ENCODE results near the gene KCNH1.

Gene KCNH1

DNA sequence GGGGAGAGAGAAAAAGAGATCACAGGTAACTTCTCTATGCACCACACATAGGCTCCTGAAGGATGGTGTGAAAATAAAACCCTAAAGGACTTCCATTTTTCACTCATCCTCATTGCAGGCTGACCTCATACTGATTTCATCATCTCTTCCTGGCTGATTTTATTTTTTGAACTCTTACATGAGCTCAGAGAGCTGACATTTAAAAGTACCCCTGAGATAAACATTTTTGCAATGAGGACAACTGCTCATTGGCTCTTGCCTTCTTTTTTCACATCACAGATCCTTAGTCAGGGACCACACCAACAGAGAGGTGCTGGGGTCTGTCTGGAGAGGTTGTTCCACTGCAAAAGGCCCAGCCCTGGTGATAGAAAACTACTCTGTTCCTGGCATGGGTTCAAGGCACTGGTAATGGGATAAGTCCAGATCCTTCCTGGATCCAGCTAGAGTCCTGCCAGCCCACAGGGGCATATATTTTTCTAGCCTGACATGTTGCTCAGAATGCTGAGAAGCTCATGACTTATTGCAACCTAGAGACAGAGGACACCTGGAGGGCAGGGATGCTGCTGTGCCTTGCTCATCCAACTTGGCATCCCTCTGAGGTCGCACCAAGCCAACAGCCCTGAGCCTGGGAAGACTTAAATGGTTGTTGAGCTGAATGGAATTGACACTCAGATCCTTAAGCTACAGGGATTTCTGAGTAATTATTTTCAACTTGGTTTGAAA is 445.3 kb downstream of the KCNH1 start:
- in situ Hi-C loops (cut with HindIII; ENCODE audit: low pct_unique_long_range_greater_than_20kb, low sequenced_read_pairs): no loop called here
- TF ChIP-seq JUND (IDR thresholded peaks at IDR 0.05; ENCODE audit: low read depth): no peak
- no peak for DNase-seq (ENCODE audit: low read depth in 1 of 2, low spot score in 1 of 2)

DNA sequence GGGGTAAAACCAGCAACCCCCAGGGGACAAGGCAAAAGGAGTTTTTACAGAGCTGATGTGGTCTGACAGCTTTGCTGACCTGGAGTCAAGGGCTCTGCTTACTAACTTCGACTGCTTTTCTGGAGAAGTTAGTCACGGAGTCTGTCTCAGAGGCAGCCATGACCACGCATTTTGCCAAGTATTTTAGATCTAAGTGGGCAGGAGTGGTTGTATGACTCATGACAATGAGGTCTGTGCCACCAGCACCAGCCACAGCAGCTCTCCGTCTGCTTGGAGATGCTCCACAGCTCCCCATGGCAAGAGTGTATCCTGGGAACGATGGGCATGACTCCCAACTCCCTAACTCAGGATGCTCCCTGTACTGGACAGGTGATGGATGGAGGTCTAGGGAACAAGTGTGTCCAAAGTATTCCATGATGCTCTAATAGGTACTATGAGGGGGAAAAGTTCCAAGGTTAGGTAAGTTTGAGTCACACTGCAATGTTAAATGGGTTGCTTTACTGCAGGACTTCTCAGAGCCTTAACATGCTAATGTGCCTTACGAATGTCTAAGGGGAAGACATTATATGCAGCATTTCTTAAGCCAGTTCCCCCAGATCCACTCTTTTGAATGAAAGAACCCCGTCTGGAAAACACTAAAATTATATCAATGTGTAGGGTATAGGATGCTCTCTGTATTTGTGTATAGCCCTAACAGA is 446.2 kb downstream of the KCNH1 start:
- TF ChIP-seq JUND (IDR thresholded peaks at IDR 0.05; ENCODE audit: low read depth): no peak
- in situ Hi-C loops (cut with HindIII; ENCODE audit: low pct_unique_long_range_greater_than_20kb, low sequenced_read_pairs): no loop called here
- no peak for DNase-seq (ENCODE audit: low read depth in 1 of 2, low spot score in 1 of 2)

DNA sequence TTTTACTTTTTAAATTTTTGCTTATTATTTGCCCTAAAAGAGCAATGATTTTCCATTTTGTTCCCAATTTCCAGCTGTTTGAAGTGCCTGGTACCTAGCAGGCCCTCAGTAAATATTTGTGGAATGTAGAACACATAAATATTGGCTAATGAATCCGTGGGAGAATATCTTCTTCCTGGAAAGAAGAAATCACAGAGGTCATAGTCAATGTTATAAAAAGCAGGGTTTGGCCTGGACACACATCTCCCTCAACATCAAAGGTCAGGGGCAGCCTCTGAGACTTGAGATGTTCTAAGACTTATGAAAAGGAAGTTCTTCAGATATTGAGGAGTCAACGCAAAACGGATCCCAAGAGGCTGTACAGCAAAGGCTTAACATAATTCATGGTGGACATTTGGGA is 447.1 kb downstream of the KCNH1 start:
- no peak for TF ChIP-seq JUND (IDR thresholded peaks at IDR 0.05; ENCODE audit: low read depth)
- in situ Hi-C loops (cut with HindIII; ENCODE audit: low pct_unique_long_range_greater_than_20kb, low sequenced_read_pairs): no loop called here

DNA sequence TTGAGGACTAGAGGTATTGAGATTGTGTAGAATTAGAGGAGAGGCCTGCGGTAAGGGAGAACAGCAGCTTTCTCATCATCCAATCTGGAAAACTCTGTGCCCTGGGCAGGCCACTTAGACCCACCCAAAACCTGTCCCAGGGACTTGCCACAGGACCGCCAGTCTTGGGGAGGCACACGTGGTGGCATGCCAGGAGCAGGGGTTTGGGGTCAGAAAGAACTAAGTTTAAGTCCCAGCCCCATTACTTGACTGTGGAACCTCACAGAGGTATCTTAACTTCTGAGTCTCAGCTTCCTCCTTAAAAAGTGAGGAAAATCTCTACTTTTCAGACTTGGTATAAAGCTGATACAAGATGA is 448.7 kb downstream of the KCNH1 start:
- no peak for TF ChIP-seq JUND (IDR thresholded peaks at IDR 0.05; ENCODE audit: low read depth)
- DNase-seq (ENCODE audit: low read depth in 1 of 2, low spot score in 1 of 2): no peak
- in situ Hi-C loops (cut with HindIII; ENCODE audit: low pct_unique_long_range_greater_than_20kb, low sequenced_read_pairs): no loop called here

More for the DNA sequence above, 447.1 kb downstream of the KCNH1 start:
- DNase-seq (ENCODE audit: low read depth in 1 of 2, low spot score in 1 of 2): no peak

DNA sequence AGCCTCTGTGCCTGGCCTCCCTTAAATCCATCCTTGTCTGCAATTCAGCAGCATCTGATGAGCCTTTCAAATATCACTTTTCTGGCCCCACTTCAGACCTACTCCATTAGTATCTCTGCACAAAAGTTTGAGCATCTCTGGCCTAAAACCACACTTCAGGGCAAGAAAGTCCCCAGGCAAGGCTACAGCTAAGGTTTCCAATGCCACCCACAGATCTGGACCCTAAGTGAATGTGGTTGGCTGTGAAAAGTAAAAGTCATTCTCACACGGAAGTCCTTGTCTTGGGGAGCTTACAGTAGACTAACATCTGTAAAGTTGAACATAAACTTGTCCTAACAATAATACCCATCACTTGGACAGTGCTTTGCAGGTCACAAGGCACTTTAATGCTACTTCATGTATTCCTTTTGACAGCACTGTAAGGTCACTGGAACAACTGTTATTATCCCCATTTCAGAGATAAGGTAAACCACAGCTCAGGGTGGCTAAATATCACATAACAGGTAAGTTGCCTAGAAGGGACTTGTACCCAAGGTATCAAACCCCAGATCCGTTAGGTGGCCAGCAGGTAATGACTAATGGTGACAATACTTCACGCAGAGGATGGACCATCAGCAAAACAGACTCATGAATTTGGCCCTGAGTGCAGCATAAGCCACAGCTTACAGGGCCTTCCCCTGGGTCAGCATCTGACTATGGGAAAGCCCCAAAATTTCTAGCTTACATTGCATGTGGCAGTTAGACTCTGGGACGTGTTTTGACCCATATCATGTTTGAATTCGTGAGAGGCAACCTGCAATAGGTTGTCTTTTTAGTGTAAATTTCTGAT is 449.3 kb downstream of the KCNH1 start:
- in situ Hi-C loops (cut with HindIII; ENCODE audit: low pct_unique_long_range_greater_than_20kb, low sequenced_read_pairs): no loop called here
- DNase-seq (ENCODE audit: low read depth in 1 of 2, low spot score in 1 of 2): no peak
- no peak for TF ChIP-seq JUND (IDR thresholded peaks at IDR 0.05; ENCODE audit: low read depth)

DNA sequence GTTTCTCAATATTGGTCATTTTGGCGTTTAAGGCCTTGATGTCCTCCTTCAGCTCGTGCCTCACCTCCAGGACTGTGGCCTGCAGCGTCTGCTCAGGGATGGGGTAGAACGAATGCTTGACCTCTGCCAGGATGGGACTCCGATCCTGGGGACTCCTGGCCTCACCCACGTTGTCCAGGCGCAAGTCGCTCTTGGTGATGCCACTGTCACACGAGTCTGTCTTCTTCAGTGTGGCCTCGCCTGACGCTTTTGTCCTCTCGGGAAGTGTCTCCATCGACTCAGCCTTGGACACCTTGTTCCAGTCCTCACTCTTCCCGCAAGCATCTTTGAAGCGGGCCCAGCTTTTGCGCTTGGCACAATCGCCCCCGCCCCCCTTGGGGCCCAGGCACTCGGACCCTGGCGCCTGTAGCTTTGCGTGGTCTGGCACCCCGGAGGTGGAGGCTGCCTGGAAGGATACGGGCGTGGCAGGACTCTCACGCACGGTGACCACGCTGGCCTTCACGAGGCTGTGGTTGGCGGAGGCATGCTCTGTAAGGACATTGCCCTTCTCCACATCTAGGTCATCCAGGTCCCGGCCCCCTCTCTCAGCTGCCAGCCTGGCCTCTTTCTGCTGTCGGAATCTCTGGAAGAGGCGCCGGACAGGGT is 450.4 kb downstream of the KCNH1 start:
- no peak for TF ChIP-seq JUND (IDR thresholded peaks at IDR 0.05; ENCODE audit: low read depth)
- DNase-seq (ENCODE audit: low read depth in 1 of 2, low spot score in 1 of 2): no peak
- in situ Hi-C loops (cut with HindIII; ENCODE audit: low pct_unique_long_range_greater_than_20kb, low sequenced_read_pairs): no loop called here

DNA sequence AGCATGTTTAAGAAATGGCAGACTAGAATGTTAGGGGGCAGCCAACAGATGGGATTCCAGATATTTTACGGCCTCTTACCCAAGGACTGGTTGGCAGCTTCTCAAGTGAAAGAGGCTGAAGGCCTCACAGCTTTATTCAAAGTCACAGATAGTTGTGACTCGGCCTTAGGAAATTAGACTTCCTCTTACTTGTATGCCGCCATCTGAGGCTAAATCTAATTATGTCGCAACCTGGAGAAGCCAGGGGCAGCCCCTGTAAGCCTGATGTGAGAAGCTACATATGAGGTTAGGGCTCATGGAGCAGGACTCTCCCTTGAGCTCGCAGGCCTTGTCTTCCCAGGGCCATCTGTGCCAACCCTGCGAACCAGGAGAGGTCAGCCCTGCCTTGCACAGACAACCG is 452.8 kb downstream of the KCNH1 start:
- in situ Hi-C loops (cut with HindIII; ENCODE audit: low pct_unique_long_range_greater_than_20kb, low sequenced_read_pairs): no loop called here
- DNase-seq (ENCODE audit: low read depth in 1 of 2, low spot score in 1 of 2): no peak
- no peak for TF ChIP-seq JUND (IDR thresholded peaks at IDR 0.05; ENCODE audit: low read depth)

DNA sequence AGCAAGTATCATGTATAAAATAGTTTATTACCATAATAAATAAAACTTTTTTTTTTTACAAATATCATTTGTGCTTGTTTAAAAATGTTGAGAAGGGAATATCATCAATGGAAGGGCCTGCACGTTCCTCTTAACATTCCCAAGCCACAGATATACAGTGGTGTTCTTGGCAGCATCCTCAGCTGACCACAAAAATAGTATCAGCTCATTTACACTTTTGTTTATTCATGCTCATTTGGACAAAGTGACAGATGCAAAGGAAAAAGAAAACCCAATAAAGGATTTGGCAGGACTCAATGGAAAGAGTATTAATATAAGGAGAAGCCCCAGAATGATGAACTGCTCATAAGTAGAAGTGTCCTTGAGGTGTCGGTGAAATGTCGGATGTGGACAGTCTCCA is 455.6 kb downstream of the KCNH1 start:
- no peak for TF ChIP-seq JUND (IDR thresholded peaks at IDR 0.05; ENCODE audit: low read depth)
- no peak for DNase-seq (ENCODE audit: low read depth in 1 of 2, low spot score in 1 of 2)
- in situ Hi-C loops (cut with HindIII; ENCODE audit: low pct_unique_long_range_greater_than_20kb, low sequenced_read_pairs): no loop called here

DNA sequence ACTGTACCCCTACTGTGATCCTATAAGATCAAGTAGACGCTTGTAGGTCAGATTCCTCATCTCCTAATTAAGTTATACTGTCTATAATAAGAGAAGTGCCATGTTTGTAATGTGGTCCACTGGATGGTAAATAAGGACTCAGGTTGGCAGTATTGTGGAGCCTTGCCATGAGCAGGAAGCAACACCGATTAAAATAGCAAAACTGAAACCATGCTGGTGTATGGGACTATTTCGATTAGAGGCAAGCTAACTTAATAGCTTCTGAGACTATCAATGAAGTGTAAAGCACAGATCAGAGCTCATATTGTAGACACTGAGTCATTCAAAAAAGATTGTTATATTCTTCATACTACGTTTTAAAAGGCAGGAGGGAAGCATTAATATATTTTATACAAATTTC is 456.4 kb downstream of the KCNH1 start:
- TF ChIP-seq JUND (IDR thresholded peaks at IDR 0.05; ENCODE audit: low read depth): no peak
- DNase-seq (ENCODE audit: low read depth in 1 of 2, low spot score in 1 of 2): no peak
- in situ Hi-C loops (cut with HindIII; ENCODE audit: low pct_unique_long_range_greater_than_20kb, low sequenced_read_pairs): no loop called here

DNA sequence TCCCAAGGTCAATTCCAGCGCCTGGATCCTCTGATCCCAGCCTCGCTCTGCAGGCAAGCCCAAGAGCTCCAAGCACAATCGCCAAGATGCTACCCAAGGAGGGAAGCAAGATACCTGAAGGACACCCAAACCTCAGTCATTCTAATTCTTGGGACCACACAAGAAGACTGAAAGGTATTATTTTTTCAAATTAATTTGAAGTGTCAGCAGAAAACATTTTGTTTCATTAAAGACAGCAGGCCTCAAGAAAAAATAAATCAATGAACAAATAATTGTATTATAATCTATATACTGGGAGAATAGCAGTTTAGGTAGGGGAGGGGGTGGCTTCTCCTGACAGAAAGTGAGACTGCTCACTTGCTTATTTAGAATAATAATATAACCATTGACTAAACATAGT is 457.4 kb downstream of the KCNH1 start:
- DNase-seq (ENCODE audit: low read depth in 1 of 2, low spot score in 1 of 2): no peak
- TF ChIP-seq JUND (IDR thresholded peaks at IDR 0.05; ENCODE audit: low read depth): no peak
- in situ Hi-C loops (cut with HindIII; ENCODE audit: low pct_unique_long_range_greater_than_20kb, low sequenced_read_pairs): no loop called here

DNA sequence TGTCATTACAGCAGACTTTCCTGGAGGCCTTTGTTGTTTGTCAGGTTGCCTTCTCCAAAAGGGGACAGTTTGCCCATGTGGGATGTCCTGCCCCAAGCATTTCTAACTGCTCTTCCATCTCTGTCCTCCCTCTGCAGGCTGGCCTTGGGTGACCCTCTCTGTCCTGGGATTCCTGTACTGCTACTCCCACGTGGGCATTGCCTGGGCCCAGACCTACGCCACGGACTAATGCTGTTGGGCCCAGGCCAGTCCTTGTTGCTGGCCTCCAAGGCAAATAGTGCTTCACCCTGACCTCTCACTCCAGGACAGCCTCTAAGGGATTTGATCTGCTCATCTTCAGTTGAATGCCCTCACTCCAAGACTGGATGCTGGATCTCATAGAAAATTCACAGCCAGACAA is 459.8 kb downstream of the KCNH1 start:
- no peak for TF ChIP-seq JUND (IDR thresholded peaks at IDR 0.05; ENCODE audit: low read depth)
- no peak for DNase-seq (ENCODE audit: low read depth in 1 of 2, low spot score in 1 of 2)
- in situ Hi-C loops (cut with HindIII; ENCODE audit: low pct_unique_long_range_greater_than_20kb, low sequenced_read_pairs): no loop called here

DNA sequence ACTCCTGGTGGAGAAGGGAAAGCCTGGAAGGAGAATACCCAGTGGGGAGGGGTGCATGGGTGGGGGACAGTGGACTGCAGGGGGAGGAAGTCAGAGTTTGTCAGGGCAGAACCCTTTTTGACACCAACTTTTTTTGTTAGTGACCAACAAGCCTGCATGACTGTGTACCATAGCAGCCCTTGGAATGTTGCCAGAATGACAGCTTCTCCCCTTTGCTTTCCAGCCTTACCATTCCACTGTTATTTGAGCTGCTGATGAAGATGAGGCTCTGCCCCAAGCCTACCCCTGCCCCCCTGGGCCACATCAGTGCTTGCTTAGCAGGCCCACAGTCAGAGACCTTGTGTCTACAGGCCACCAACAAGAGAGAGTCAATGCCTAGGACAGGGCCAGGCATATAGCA is 464.0 kb downstream of the KCNH1 start:
- DNase-seq (ENCODE audit: low read depth in 1 of 2, low spot score in 1 of 2): peak in 1 of 2 experiments; percentile 25
- in situ Hi-C loops (cut with HindIII; ENCODE audit: low pct_unique_long_range_greater_than_20kb, low sequenced_read_pairs): no loop called here
- TF ChIP-seq JUND (IDR thresholded peaks at IDR 0.05; ENCODE audit: low read depth): no peak

Measured in T47D (cell line).